Spleen (tissue), 7 donors: Measurements from ENCODE around the gene ACO2.

Experiments used
- POLR2A ChIP-seq, 3 donors: fragments of 450-650 bp; IDR thresholded peaks; one replicate each; pipeline ENCODE4 v1.5.1; 2017; ENCODE audit warnings: antibody characterized with exemption in 3 of 3, mild to moderate bottlenecking in 1 of 3
- TF ChIP-seq, protein P1 (sequence below), 11 experiments: fragments of 200-600 bp in 7 of 11; fragments of 450-650 bp in 4 of 11; sonication (generic) in 4 of 11; IDR thresholded peaks in 8 of 11; conservative IDR thresholded peaks in 3 of 11; 1 replicate in 7 of 11; 2 replicates in 4 of 11; pipeline versions ENCODE4 v1.4.0 to v1.8.0; 2016 to 2021; ENCODE audit warnings: antibody characterized with exemption in 11 of 11, inconsistent platforms in 4 of 11, mild to moderate bottlenecking in 1 of 11
- donor health status: DM: no; HTN: no; CAD: no; lungs with moderate emphysema.
- donor health status: DM: no; HTN: no; CAD: no.
- donor health status: DM: no; HTN: no; CAD: no.

DNA sequence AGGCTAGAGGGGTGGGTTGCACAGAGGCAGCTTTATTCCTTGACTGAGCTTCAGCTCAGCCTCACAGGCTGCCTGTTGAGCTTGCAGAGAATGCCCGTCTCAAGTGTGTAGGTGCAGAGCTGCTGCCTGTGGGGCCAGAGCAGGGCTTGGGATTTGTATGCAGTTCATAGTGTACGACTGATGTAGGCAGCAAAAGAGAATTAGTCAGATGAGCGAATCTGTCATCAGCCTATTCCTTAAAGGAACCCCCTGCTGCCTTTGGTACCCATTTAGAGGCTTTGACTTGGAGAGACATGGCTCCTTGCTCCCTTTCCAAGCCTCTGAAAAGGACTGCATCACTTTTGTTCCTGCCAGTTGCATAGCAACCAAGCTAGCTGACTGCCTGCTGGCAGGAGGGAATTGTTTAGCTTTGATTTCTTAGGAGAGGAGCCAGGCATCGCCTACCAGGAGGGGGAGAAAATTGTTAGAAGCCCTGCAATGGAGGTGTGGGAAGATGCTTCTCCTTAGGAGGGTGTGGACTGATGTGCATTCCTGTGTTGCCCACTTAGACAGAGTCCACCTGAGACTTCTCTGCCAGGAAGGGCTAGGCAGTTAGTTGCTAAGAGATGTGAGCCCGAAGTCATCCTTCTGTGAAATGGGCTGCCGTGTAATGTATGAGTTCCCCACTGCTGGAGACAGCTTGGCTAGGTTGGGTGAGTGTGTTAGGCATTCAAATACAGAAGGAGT, 10.9 kb downstream of the ACO2 start:
- TF ChIP-seq, protein P1, sequence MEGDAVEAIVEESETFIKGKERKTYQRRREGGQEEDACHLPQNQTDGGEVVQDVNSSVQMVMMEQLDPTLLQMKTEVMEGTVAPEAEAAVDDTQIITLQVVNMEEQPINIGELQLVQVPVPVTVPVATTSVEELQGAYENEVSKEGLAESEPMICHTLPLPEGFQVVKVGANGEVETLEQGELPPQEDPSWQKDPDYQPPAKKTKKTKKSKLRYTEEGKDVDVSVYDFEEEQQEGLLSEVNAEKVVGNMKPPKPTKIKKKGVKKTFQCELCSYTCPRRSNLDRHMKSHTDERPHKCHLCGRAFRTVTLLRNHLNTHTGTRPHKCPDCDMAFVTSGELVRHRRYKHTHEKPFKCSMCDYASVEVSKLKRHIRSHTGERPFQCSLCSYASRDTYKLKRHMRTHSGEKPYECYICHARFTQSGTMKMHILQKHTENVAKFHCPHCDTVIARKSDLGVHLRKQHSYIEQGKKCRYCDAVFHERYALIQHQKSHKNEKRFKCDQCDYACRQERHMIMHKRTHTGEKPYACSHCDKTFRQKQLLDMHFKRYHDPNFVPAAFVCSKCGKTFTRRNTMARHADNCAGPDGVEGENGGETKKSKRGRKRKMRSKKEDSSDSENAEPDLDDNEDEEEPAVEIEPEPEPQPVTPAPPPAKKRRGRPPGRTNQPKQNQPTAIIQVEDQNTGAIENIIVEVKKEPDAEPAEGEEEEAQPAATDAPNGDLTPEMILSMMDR (IDR thresholded peaks at IDR 0.05 in 8 of 11, conservative IDR thresholded peaks at IDR 0.05 in 3 of 11), result no peak
- no peak for TF ChIP-seq POLR2A (IDR thresholded peaks at IDR 0.05)
